ENCODE measurements around the gene PTPRE. TPM values are rescaled to one million over a fixed set of nuclear protein-coding genes. Genes with fewer than 3 reads are reported as not detected.

Gene PTPRE
- total and polyA plus RNA-seq, 10 of the 15 experiments (the other 5 are each of a cell fraction or from before 2014, with no cell fraction given) = 2.9 to 7.6 (median 5.8) TPM

DNA sequence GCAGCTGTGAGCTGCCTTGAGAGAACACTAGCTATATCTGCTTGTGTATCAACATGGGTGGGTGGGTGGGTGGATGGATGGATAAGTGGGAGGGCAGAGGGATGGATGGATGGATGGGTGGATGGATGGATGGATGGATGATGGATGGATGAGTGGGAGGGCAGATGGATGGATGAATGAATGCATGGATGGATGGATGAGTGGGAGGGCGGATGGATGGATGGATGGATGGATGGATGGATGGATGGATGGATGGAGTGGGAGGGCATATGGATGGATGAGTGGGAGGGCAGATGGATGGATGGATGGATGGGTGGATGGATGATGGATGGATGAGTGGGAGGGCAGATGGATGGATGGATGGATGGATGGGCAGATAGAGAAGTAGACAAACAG, 143.2 kb downstream of the PTPRE start:
- peaks cover 2 to 3% of the 10 kb centered on the region in 2 experiments; a peak in 3 of 4 replicates for H3K36me3 ChIP-seq (ENCODE audit: control insufficient read depth in 2 of 2, insufficient read depth in 2 of 2, low read length in 1 of 2)
- no peak overlapping the region for H3K9ac ChIP-seq (ENCODE audit: control insufficient read depth, insufficient read depth, low read length)
- no peaks in the 10 kb centered on the region for H3K27me3 ChIP-seq (replicated peaks in 1 of 2; ENCODE audit: control insufficient read depth in 2 of 2, insufficient read depth in 2 of 2, low read length in 1 of 2)
- no peaks in the 10 kb centered on the region for H3K9me3 ChIP-seq (replicated peaks; ENCODE audit: control insufficient read depth, insufficient read depth, low read length)
- POLR2A ChIA-PET = interaction anchor here (6.4 kb wide), 1 partner anchor 11 kb away, joined by 117 read pairs; no protein-coding TSS in a partner anchor
- no peak overlapping the region for H2AFZ ChIP-seq (ENCODE audit: control insufficient read depth, low read depth, low read length)
- TF ChIP-seq HDGF (IDR thresholded peaks at IDR 0.05) (0 out of 2 replicates have a peak, but pooled peaks have one; percentile 51), SRF (IDR thresholded peaks at IDR 0.05; ENCODE audit: low read depth in 2 of 2, low read length in 2 of 2) (no peak), JUNB (IDR thresholded peaks at IDR 0.05) (no peak), SUPT20H (IDR thresholded peaks at IDR 0.05; ENCODE audit: borderline replicate concordance, control insufficient read depth, low read depth, low read length) (no peak), BCL11A (IDR thresholded peaks at IDR 0.05; ENCODE audit: low read depth, low read length) (no peak)
- BruUV-seq (replicated peaks) = no TSS peak
- H4K20me1 ChIP-seq (ENCODE audit: control insufficient read depth, insufficient read depth) = no peaks in the 10 kb centered on the region
- peaks cover 30% of the 10 kb centered on the region for H3K4me1 ChIP-seq (ENCODE audit: control insufficient read depth, insufficient read depth, low read length)
- H3K4me2 ChIP-seq (ENCODE audit: control insufficient read depth, insufficient read depth) = peak overlapping the region; percentile 38; the same call in 1 of the 2 replicates
- WGBS (ENCODE audit: insufficient coverage, insufficient replicate concordance, low lambda C conversion rate, missing lambda C conversion rate) = 50% methylated on average over 1 of the region's 1 CpG
- CTCF ChIA-PET = interaction anchor here (2.0 kb wide), 1 partner anchor 19 kb away, joined by 11 read pairs; no protein-coding TSS in a partner anchor
- RAD21 ChIA-PET (ENCODE audit: unreplicated experiment) = interaction anchor here (1.5 to 3.8 kb wide), 3 partner anchors 13 to 19 kb away, joined by 5 to 82 read pairs (median 8); no protein-coding TSS in a partner anchor
- H3K4me3 ChIP-seq = no peak overlapping the region
- no peak overlapping the region for H3K27ac ChIP-seq (ENCODE audit: control insufficient read depth, insufficient read depth)
- in situ Hi-C loops (cut with MboI) = no loop called here
- ATAC-seq (no peak), FAIRE-seq (no peak), DNase-seq (ENCODE audit: low read depth, low spot score) (no peak)
- H3K79me2 ChIP-seq (ENCODE audit: control insufficient read depth, insufficient read depth, low read length) = peaks cover 7% of the 10 kb centered on the region
- intact Hi-C loops (cut with micrococcal nuclease; ENCODE audit: unreplicated experiment) = no loop called here
- SMC1A ChIA-PET (ENCODE audit: uncharacterized antibody, unreplicated experiment) = interaction anchor here (1.0 to 8.7 kb wide), 2 partner anchors 13 to 22 kb away, joined by 3 to 116 read pairs; no protein-coding TSS in a partner anchor

DNA sequence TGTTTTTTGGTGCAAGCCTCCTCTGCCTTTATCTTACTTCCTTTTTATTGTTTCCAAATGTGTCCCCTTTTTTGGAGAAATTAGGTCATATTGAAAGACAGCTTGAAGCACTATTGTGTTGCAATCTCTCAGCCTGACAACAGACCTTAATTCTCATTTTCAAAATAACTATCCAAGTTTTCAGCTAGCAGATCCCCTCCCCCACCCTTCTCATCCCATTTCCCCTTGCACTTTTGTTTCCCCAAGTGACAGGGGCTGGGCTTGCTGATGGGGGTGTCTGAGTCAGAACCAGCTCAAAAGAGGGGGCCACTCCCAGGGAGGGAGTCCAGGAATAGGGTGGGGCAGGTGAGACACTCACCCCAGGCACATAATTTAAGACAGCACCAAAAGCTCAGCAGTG, 144.0 kb downstream of the PTPRE start:
- in situ Hi-C loops (cut with MboI) = no loop called here
- no peak overlapping the region for H3K9ac ChIP-seq (ENCODE audit: control insufficient read depth, insufficient read depth, low read length)
- H3K4me2 ChIP-seq (ENCODE audit: control insufficient read depth, insufficient read depth) = peak overlapping the region; percentile 38
- ChIA-PET SMC1A (ENCODE audit: uncharacterized antibody, unreplicated experiment) (interaction anchor here (0.9 to 8.7 kb wide), 3 partner anchors 13 to 18 kb away, joined by 3 to 116 read pairs (median 4); no protein-coding TSS in a partner anchor), POLR2A (interaction anchor here (6.4 kb wide), 1 partner anchor 10 kb away, joined by 117 read pairs; no protein-coding TSS in a partner anchor), CTCF (interaction anchor here (2.0 to 3.1 kb wide), 3 partner anchors 12 to 18 kb away, joined by 7 to 17 read pairs (median 11); no protein-coding TSS in a partner anchor), RAD21 (ENCODE audit: unreplicated experiment) (interaction anchor here (1.1 to 1.7 kb wide), 3 partner anchors 11 to 18 kb away, joined by 5 to 8 read pairs (median 7); no protein-coding TSS in a partner anchor)
- peaks cover 2 to 8% of the 10 kb centered on the region in 2 experiments for H3K36me3 ChIP-seq (ENCODE audit: control insufficient read depth in 2 of 2, insufficient read depth in 2 of 2, low read length in 1 of 2)
- ATAC-seq = no peak
- no peak for DNase-seq (ENCODE audit: low read depth, low spot score)
- H3K9me3 ChIP-seq (replicated peaks; ENCODE audit: control insufficient read depth, insufficient read depth, low read length) = no peaks in the 10 kb centered on the region
- no peak overlapping the region for H3K27ac ChIP-seq (ENCODE audit: control insufficient read depth, insufficient read depth)
- H3K27me3 ChIP-seq (replicated peaks in 1 of 2; ENCODE audit: control insufficient read depth in 2 of 2, insufficient read depth in 2 of 2, low read length in 1 of 2) = no peaks in the 10 kb centered on the region
- H3K4me1 ChIP-seq (ENCODE audit: control insufficient read depth, insufficient read depth, low read length) = peaks cover 26% of the 10 kb centered on the region
- no peak for FAIRE-seq
- H3K4me3 ChIP-seq = no peak overlapping the region
- BruUV-seq (replicated peaks) = no TSS peak
- H2AFZ ChIP-seq (ENCODE audit: control insufficient read depth, low read depth, low read length) = no peak overlapping the region
- H4K20me1 ChIP-seq (ENCODE audit: control insufficient read depth, insufficient read depth) = no peaks in the 10 kb centered on the region
- intact Hi-C loops (cut with micrococcal nuclease; ENCODE audit: unreplicated experiment) = no loop called here
- peaks cover 7% of the 10 kb centered on the region for H3K79me2 ChIP-seq (ENCODE audit: control insufficient read depth, insufficient read depth, low read length)
- peak in 1 of 2 experiments; percentile 42; a peak in 1 of 4 replicates for TF ChIP-seq ETV6 (conservative IDR thresholded peaks at IDR 0.05 in 1 of 2, IDR thresholded peaks at IDR 0.05 in 1 of 2; ENCODE audit: borderline replicate concordance in 1 of 2, low read depth in 1 of 2)
- TF ChIP-seq USF2 (IDR thresholded peaks at IDR 0.05; ENCODE audit: borderline replicate concordance, low read depth, low read length) = no peak
- no peak for TF ChIP-seq BRCA1 (IDR thresholded peaks at IDR 0.05; ENCODE audit: low read depth, low read length)
- no peak for TF ChIP-seq RCOR1 (conservative IDR thresholded peaks at IDR 0.05; ENCODE audit: low read depth, low read length)
- TF ChIP-seq, protein P1, sequence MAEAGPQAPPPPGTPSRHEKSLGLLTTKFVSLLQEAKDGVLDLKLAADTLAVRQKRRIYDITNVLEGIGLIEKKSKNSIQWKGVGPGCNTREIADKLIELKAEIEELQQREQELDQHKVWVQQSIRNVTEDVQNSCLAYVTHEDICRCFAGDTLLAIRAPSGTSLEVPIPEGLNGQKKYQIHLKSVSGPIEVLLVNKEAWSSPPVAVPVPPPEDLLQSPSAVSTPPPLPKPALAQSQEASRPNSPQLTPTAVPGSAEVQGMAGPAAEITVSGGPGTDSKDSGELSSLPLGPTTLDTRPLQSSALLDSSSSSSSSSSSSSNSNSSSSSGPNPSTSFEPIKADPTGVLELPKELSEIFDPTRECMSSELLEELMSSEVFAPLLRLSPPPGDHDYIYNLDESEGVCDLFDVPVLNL (IDR thresholded peaks at IDR 0.05; ENCODE audit: low read depth, low read length) = no peak
- no peak for TF ChIP-seq CREM (IDR thresholded peaks at IDR 0.05; ENCODE audit: low read depth)
- peak; percentile 36; the same call in 1 of the 2 replicates for TF ChIP-seq IKZF1 (conservative IDR thresholded peaks at IDR 0.05)
- TF ChIP-seq ATF3 (IDR thresholded peaks at IDR 0.05; ENCODE audit: borderline replicate concordance, extremely low read depth, low read depth, low read length) = no peak
- peak; percentile 33; the same call in 1 of the 2 replicates for TF ChIP-seq JUNB (IDR thresholded peaks at IDR 0.05)
